Nephron (organoid): Measurements from ENCODE around the gene AGBL5.

Experiments
- H3K27ac Mint-ChIP-seq, 3 experiments: 2 replicates each; pipeline ENCODE4 v1.8.0; 2020; ENCODE audit warnings: mixed read lengths in 3 of 3, mild to moderate bottlenecking in 2 of 3, moderate library complexity in 1 of 3
- H3K27me3 Mint-ChIP-seq: 2 replicates; pipeline ENCODE4 v1.8.0; 2021; ENCODE audit warnings: low read depth, mild to moderate bottlenecking, moderate library complexity, mixed read lengths
- H3K36me3 Mint-ChIP-seq: 2 replicates; pipeline ENCODE4 v1.8.0; 2020; ENCODE audit warnings: low read depth, mixed read lengths
- H3K4me1 Mint-ChIP-seq: 2 replicates; pipeline ENCODE4 v1.8.0; 2020; ENCODE audit warnings: mixed read lengths
- H3K4me3 Mint-ChIP-seq, 3 experiments: 2 replicates each; pipeline ENCODE4 v1.8.0; 2020; ENCODE audit warnings: mild to moderate bottlenecking in 3 of 3, mixed read lengths in 3 of 3, moderate library complexity in 2 of 3
- H3K9me3 Mint-ChIP-seq: 2 replicates; pipeline ENCODE4 v1.8.0; 2020; ENCODE audit warnings: mixed read lengths
- CTCF ChIP-seq, 3 experiments: fragments of 200-600 bp; sonication (generic); IDR thresholded peaks; one replicate each; pipeline ENCODE4 v1.5.0; 2021; ENCODE audit warnings: antibody characterized with exemption in 3 of 3; ENCODE audit not compliant: unreplicated experiment in 3 of 3

AGBL5 gene

GRCh38 chr2:27053321-27053720, 1.9 kb downstream of the AGBL5 start:
- no peaks in the 10 kb centered on the region for H3K9me3 Mint-ChIP-seq
- TF ChIP-seq CTCF (IDR thresholded peaks at IDR 0.05; ENCODE audit: unreplicated experiment in 3 of 3) = no peak
- H3K4me3 Mint-ChIP-seq = peak overlapping the region; percentile 92 to 98 (median 93)
- H3K4me1 Mint-ChIP-seq = peaks cover 16% of the 10 kb centered on the region
- peaks cover 40% of the 10 kb centered on the region for H3K36me3 Mint-ChIP-seq
- H3K27ac Mint-ChIP-seq = peak overlapping the region in 2 of 3 experiments; percentile 12 to 65
- peaks cover 4% of the 10 kb centered on the region for H3K27me3 Mint-ChIP-seq

GRCh38 chr2:27053776-27054175, 2.3 kb downstream of the AGBL5 start:
- Mint-ChIP-seq H3K9me3 (no peaks in the 10 kb centered on the region), H3K27ac (peak overlapping the region in 1 of 3 experiments; percentile 2), H3K27me3 (peaks cover 4% of the 10 kb centered on the region), H3K36me3 (peaks cover 42% of the 10 kb centered on the region), H3K4me1 (peaks cover 16% of the 10 kb centered on the region), H3K4me3 (peak overlapping the region; percentile 52 to 92 (median 73))
- TF ChIP-seq CTCF (IDR thresholded peaks at IDR 0.05; ENCODE audit: unreplicated experiment in 3 of 3) = no peak

- TF ChIP-seq CTCF (IDR thresholded peaks at IDR 0.05; ENCODE audit: unreplicated experiment in 3 of 3) = no peak
- peaks cover 11% of the 10 kb centered on the region for H3K4me1 Mint-ChIP-seq
- H3K4me3 Mint-ChIP-seq = peak overlapping the region; percentile 59 to 92 (median 73)
- no peaks in the 10 kb centered on the region for H3K9me3 Mint-ChIP-seq
- H3K27ac Mint-ChIP-seq = no peak overlapping the region
- peaks cover 4% of the 10 kb centered on the region for H3K27me3 Mint-ChIP-seq
- H3K36me3 Mint-ChIP-seq = peaks cover 52% of the 10 kb centered on the region
Observed at GRCh38 chr2:27054721-27055120, 3.3 kb downstream of the AGBL5 start.

GRCh38 chr2:27057184-27057583, 5.7 kb downstream of the AGBL5 start:
- H3K4me3 Mint-ChIP-seq = no peak overlapping the region
- no peak overlapping the region for H3K27ac Mint-ChIP-seq
- H3K4me1 Mint-ChIP-seq = peaks cover 8% of the 10 kb centered on the region
- H3K27me3 Mint-ChIP-seq = no peaks in the 10 kb centered on the region
- TF ChIP-seq CTCF (IDR thresholded peaks at IDR 0.05; ENCODE audit: unreplicated experiment in 3 of 3) = no peak
- no peaks in the 10 kb centered on the region for H3K9me3 Mint-ChIP-seq
- H3K36me3 Mint-ChIP-seq = peaks cover 58% of the 10 kb centered on the region

- H3K9me3 Mint-ChIP-seq = no peaks in the 10 kb centered on the region
- no peak for TF ChIP-seq CTCF (IDR thresholded peaks at IDR 0.05; ENCODE audit: unreplicated experiment in 3 of 3)
- H3K27ac Mint-ChIP-seq = no peak overlapping the region
- H3K36me3 Mint-ChIP-seq = peaks cover 64% of the 10 kb centered on the region
- peaks cover 6% of the 10 kb centered on the region for H3K4me1 Mint-ChIP-seq
- H3K27me3 Mint-ChIP-seq = no peaks in the 10 kb centered on the region
- H3K4me3 Mint-ChIP-seq = no peak overlapping the region
Observed at GRCh38 chr2:27058210-27058609, 6.7 kb downstream of the AGBL5 start.

- no peak for TF ChIP-seq CTCF (IDR thresholded peaks at IDR 0.05; ENCODE audit: unreplicated experiment in 3 of 3)
- Mint-ChIP-seq H3K27ac (no peak overlapping the region), H3K4me3 (no peak overlapping the region), H3K27me3 (no peaks in the 10 kb centered on the region), H3K4me1 (peaks cover 5% of the 10 kb centered on the region), H3K9me3 (no peaks in the 10 kb centered on the region), H3K36me3 (peaks cover 62% of the 10 kb centered on the region)
Observed at GRCh38 chr2:27059141-27059820, 7.8 kb downstream of the AGBL5 start.
